Ascending aorta (tissue), 2 donors: ENCODE data around the gene TAPBPL. TPM values are rescaled to one million over a fixed set of nuclear protein-coding genes. Genes with fewer than 3 reads are reported as not detected.
A peak's percentile ranks its signal among the peaks of the same experiment; 100 is the strongest.

Source experiments
- DNase-seq, 2 donors: peaks; one replicate each; pipeline ENCODE4 v3.0.0-alpha.2; 2019; ENCODE audit warnings: low spot score in 2 of 2
- H3K27ac ChIP-seq, 2 donors: fragments of 200-600 bp; sonication (generic); one replicate each; pipeline ENCODE4 v1.5.1; 2016 to 2017; ENCODE audit warnings: mild to moderate bottlenecking in 1 of 2
- H3K27me3 ChIP-seq: fragments of 200-600 bp; sonication (generic); one replicate; pipeline ENCODE4 v1.5.1; 2017
- H3K36me3 ChIP-seq, 2 donors: fragments of 200-600 bp; sonication (generic); one replicate each; pipeline ENCODE4 v1.5.1; 2016
- H3K4me1 ChIP-seq, 2 donors: fragments of 200-600 bp; sonication (generic); one replicate each; pipeline ENCODE4 v1.5.1; 2016 to 2017; ENCODE audit warnings: mild to moderate bottlenecking in 1 of 2
- H3K4me3 ChIP-seq, 2 donors: fragments of 200-600 bp; sonication (generic); one replicate each; pipeline ENCODE4 v1.5.1; 2016 to 2017; ENCODE audit warnings: mild to moderate bottlenecking in 1 of 2
- H3K9me3 ChIP-seq, 2 donors: fragments of 200-600 bp; sonication (generic); one replicate each; pipeline ENCODE4 v1.5.1; 2016
- CTCF ChIP-seq, 3 experiments: fragments of 200-600 bp in 2 of 3; fragments of 450-650 bp in 1 of 3; sonication (generic) in 2 of 3; IDR thresholded peaks; one replicate each; pipeline ENCODE4 v1.5.1; 2016 to 2019; ENCODE audit warnings: antibody characterized with exemption in 3 of 3, mild to moderate bottlenecking in 1 of 3, moderate library complexity in 1 of 3
- intact Hi-C: fragments of 100-400 bp; cut with DNase I; formaldehyde crosslinking; loops from one replicate; pipeline ENCODE4 v1.15.1; 2023
- total RNA-seq: library from RNA; depleted of rRNA; stranded (reverse); fragments of >200 nt; gene quantifications from one replicate; pipeline ENCODE4 v1.1.0, GENCODE V29; 2016

Gene TAPBPL, protein sequence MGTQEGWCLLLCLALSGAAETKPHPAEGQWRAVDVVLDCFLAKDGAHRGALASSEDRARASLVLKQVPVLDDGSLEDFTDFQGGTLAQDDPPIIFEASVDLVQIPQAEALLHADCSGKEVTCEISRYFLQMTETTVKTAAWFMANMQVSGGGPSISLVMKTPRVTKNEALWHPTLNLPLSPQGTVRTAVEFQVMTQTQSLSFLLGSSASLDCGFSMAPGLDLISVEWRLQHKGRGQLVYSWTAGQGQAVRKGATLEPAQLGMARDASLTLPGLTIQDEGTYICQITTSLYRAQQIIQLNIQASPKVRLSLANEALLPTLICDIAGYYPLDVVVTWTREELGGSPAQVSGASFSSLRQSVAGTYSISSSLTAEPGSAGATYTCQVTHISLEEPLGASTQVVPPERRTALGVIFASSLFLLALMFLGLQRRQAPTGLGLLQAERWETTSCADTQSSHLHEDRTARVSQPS
- 16.8 TPM for total RNA-seq

GRCh38 chr12:6451348-6452244, at the start of gene TAPBPL:
Gene TAPBPL, plus strand, starts transcription at chr12:6452042. Its CDS starts 207 bp downstream, at chr12:6452249.
- Histone ChIP-seq H3K36me3 (peaks cover 17 to 33% of the 10 kb centered on the region in 2 donors), H3K9me3 (no peaks in the 10 kb centered on the region), H3K27me3 (no peaks in the 10 kb centered on the region), H3K27ac (peak within 1 kb of the TSS; percentile 90 to 95), H3K4me3 (peak within 1 kb of the TSS; percentile 69 to 74), H3K4me1 (peaks cover 6 to 22% of the 10 kb centered on the region in 2 donors)
- DNase-seq = peak; percentile 54 to 91
- intact Hi-C loops = loop anchor here (1.0 to 5.0 kb wide), 3 partner anchors 19 to 129 kb away; no protein-coding TSS in a partner anchor
- no peak for TF ChIP-seq CTCF (IDR thresholded peaks at IDR 0.05)

- Histone ChIP-seq H3K9me3 (no peaks in the 10 kb centered on the region), H3K4me3 (no peak overlapping the region), H3K4me1 (no peaks in the 10 kb centered on the region), H3K36me3 (no peaks in the 10 kb centered on the region), H3K27ac (no peak overlapping the region), H3K27me3 (no peaks in the 10 kb centered on the region)
- no peak for DNase-seq
- no peak for TF ChIP-seq CTCF (IDR thresholded peaks at IDR 0.05)
- intact Hi-C loops = no loop called here
These were observed 47.5 kb upstream of the TAPBPL start for GRCh38 chr12:6404390-6404789.

- intact Hi-C loops = no loop called here
These were observed 45.9 kb upstream of the TAPBPL start for GRCh38 chr12:6405963-6406362.

DNA sequence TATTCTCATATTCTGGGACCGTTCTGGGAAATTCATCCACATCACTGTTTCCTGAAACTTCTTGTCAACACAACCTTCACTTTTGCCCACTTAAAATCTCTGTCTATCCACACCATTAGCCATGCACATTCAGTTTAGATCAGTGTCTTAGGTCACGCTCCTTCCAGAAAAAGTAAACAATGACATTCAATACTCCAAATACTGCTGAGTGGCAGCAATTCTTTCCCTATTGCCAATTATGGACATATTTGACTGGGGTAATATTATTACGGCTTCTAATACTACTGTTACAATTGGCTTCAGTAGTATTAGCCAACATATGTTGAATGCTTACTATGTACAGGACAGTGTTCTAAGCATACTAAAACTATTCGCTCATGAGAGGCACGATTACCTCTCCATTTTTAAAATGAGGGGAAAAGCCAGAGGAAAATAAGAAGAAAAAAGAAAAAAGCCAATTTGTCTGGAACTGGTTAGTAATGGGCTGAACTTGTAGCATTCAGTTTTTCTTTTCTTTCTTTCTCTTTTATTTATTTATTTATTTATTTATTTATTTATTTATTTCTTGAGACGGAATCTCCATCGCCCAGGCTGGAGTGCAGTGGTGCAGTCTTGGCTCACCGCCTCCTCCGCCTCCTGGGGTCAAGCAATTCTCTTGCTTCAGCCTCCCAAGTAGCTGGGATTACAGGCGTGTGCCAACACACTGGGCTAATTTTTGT, 44.4 kb upstream of the TAPBPL start:
- H3K9me3 ChIP-seq = no peaks in the 10 kb centered on the region
- no peaks in the 10 kb centered on the region for H3K36me3 ChIP-seq
- H3K27me3 ChIP-seq = no peaks in the 10 kb centered on the region
- TF ChIP-seq CTCF (IDR thresholded peaks at IDR 0.05) = no peak
- no peak for DNase-seq
- no peak overlapping the region for H3K27ac ChIP-seq
- no peak overlapping the region for H3K4me3 ChIP-seq
- no peaks in the 10 kb centered on the region for H3K4me1 ChIP-seq
- intact Hi-C loops = no loop called here

More at GRCh38 chr12:6405963-6406362, 45.9 kb upstream of the TAPBPL start:
- Histone ChIP-seq H3K4me1 (no peaks in the 10 kb centered on the region), H3K9me3 (no peaks in the 10 kb centered on the region), H3K27ac (no peak overlapping the region), H3K4me3 (no peak overlapping the region), H3K36me3 (no peaks in the 10 kb centered on the region), H3K27me3 (no peaks in the 10 kb centered on the region)
- no peak for TF ChIP-seq CTCF (IDR thresholded peaks at IDR 0.05)
- DNase-seq = no peak

GRCh38 chr12:6416596-6416995, 35.2 kb upstream of the TAPBPL start:
- H3K27me3 ChIP-seq = no peaks in the 10 kb centered on the region
- H3K36me3 ChIP-seq = no peaks in the 10 kb centered on the region
- no peak overlapping the region for H3K4me3 ChIP-seq
- no peaks in the 10 kb centered on the region for H3K9me3 ChIP-seq
- no peak overlapping the region for H3K27ac ChIP-seq
- H3K4me1 ChIP-seq = no peaks in the 10 kb centered on the region
- no peak for TF ChIP-seq CTCF (IDR thresholded peaks at IDR 0.05)
- intact Hi-C loops = no loop called here
- no peak for DNase-seq
